ENCODE measurements around the gene RDH14.

Gene RDH14, protein sequence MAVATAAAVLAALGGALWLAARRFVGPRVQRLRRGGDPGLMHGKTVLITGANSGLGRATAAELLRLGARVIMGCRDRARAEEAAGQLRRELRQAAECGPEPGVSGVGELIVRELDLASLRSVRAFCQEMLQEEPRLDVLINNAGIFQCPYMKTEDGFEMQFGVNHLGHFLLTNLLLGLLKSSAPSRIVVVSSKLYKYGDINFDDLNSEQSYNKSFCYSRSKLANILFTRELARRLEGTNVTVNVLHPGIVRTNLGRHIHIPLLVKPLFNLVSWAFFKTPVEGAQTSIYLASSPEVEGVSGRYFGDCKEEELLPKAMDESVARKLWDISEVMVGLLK

DNA sequence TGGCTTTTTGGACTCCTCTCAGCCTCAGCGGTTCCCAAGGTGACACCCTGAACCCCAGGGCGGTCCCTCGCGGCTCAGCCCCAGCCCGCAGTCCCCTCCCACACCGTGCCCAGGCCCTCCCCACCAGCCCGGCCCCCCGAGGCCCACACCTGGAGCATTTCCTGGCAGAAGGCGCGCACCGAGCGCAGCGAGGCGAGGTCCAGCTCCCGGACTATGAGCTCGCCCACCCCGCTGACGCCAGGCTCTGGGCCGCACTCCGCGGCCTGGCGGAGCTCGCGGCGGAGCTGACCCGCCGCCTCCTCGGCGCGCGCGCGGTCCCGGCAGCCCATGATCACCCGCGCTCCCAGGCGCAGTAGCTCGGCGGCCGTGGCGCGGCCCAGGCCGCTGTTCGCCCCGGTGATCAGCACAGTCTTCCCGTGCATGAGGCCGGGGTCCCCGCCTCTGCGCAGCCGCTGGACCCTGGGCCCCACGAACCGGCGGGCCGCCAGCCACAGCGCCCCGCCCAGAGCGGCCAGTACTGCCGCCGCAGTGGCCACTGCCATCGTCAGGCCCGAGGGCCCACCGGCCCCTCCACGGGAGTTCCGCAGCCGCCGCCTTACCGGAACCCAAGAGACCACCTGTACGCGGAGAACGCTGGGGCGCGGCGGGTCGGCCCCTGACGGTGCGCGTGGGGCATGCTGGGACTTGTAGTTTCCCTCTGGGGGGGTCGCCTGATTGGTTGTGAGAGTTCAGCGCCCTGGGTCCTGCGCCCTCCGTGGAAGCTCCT, at the start of gene RDH14:
Gene RDH14, minus strand, starts transcription at position 623 of the 766 bp plus-strand sequence. Its CDS starts 81 bp downstream, at position 542.
- TF ChIP-seq, protein P1, sequence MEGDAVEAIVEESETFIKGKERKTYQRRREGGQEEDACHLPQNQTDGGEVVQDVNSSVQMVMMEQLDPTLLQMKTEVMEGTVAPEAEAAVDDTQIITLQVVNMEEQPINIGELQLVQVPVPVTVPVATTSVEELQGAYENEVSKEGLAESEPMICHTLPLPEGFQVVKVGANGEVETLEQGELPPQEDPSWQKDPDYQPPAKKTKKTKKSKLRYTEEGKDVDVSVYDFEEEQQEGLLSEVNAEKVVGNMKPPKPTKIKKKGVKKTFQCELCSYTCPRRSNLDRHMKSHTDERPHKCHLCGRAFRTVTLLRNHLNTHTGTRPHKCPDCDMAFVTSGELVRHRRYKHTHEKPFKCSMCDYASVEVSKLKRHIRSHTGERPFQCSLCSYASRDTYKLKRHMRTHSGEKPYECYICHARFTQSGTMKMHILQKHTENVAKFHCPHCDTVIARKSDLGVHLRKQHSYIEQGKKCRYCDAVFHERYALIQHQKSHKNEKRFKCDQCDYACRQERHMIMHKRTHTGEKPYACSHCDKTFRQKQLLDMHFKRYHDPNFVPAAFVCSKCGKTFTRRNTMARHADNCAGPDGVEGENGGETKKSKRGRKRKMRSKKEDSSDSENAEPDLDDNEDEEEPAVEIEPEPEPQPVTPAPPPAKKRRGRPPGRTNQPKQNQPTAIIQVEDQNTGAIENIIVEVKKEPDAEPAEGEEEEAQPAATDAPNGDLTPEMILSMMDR (IDR thresholded peaks at IDR 0.05; ENCODE audit: low read depth, low read length) = no peak
- peak within 1 kb of the TSS; percentile 87 for H3K4me3 ChIP-seq (ENCODE audit: low read depth, low read length)

DNA sequence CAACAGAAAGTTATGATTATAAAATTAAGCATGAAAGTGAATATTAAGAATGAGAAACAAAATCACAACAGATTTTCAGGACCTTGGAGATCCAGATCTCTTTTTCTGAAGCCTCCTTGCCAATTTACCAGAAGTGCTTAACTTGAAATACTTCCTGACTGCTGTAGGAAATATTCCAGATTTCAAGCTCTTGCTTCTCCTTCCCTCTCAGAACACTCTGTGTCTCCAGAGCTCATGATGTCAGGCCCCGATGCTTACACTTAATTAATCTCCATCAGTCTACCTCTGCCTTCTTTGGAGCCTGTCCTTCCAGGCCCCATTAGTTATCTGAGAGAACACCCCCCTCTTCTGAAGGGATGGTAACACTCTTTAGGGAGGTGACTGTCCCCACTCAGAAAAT, 49.6 kb upstream of the RDH14 start:
- H3K4me3 ChIP-seq (ENCODE audit: low read depth, low read length) = no peak overlapping the region
- TF ChIP-seq, protein P1 (IDR thresholded peaks at IDR 0.05; ENCODE audit: low read depth, low read length) = no peak

DNA sequence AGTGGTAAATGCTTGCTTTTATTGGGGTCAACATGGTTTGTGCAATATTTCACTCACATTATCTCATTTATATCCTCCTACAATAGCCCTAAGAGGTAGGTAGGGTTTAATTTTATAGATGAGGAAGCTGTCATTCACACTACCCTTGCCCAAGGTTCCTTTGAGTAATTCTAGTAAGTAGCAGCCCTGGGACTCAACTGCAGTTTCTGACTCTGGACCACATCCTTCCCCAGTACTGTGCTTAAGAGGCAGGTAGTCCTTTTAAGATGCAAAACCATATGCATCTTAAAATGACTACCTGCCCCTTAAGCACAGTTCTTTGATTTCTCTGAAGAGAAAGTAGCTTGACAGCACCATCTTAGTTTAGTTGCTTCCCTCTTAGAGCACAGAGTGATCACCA, 44.7 kb upstream of the RDH14 start:
- H3K4me3 ChIP-seq (ENCODE audit: low read depth, low read length) = no peak overlapping the region
- TF ChIP-seq, protein P1 (IDR thresholded peaks at IDR 0.05; ENCODE audit: low read depth, low read length) = no peak

DNA sequence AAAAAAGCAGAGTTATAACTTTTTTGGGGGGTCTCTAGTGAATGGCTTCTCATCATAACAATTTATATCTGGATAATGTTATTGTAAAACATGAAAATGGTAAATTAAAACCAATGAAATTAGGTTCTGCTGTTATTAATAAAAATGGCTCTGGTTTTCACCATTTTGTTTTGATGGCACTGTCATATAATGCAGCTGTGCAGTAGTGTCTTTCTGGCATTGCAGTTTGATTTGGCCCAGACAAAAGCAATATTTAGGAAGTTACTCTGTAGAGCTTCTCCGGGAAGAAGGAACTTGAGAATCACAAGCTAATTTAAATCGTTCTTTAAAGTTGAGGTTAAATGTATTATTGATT, 44.1 kb upstream of the RDH14 start:
- H3K4me3 ChIP-seq (ENCODE audit: low read depth, low read length) = no peak overlapping the region
- TF ChIP-seq, protein P1 (IDR thresholded peaks at IDR 0.05; ENCODE audit: low read depth, low read length) = no peak

DNA sequence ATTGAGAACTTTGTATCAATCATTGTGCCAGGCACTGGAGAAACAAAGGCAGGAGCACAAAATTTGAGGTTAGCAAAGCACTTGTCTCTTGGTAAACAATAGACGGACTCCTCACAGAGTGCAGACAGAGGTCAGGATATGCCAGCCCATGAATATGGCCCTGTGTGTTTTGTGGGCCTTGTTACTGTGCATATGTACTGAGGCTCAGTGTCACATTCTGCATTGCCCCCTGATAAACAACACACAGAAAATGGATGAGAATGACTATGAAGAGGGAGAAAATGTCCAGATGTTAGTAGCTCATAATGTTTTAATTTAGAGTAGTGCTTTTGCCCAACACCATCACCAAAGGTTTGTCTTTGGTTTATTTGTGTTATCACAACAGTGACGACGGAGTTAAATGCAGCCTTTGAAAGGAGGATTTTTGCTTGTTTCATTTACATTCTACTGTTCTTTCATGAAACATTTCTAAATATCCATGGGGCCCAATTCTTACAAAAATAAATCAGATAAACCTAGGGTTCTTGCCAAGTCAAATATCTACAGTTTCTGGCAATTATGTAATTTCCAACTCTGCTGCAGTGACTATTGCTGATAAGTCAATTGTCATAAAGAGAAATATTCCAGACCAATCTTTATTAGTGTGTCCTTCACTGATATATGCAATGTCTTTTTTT, 43.5 kb upstream of the RDH14 start:
- TF ChIP-seq, protein P1 (IDR thresholded peaks at IDR 0.05; ENCODE audit: low read depth, low read length) = no peak
- no peak overlapping the region for H3K4me3 ChIP-seq (ENCODE audit: low read depth, low read length)

DNA sequence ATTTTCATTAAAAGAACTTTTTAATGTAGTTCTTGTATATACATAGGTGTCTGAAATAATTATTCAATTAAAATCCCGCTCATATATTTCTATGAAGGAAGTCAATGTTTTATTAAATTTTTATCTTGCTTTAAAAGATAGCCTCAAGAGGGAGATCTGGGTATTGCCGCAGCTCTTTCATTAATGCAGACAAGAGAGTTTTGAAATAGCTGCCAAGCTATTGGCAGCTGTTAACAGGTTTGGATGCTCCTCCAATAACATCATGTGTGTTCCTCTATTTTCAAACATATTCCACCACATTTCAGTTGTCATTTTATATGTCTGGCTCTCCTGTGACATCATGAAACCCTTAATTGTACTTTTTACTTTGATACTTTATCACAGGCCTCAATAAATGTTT, 41.8 kb upstream of the RDH14 start:
- TF ChIP-seq, protein P1 (IDR thresholded peaks at IDR 0.05; ENCODE audit: low read depth, low read length) = no peak

DNA sequence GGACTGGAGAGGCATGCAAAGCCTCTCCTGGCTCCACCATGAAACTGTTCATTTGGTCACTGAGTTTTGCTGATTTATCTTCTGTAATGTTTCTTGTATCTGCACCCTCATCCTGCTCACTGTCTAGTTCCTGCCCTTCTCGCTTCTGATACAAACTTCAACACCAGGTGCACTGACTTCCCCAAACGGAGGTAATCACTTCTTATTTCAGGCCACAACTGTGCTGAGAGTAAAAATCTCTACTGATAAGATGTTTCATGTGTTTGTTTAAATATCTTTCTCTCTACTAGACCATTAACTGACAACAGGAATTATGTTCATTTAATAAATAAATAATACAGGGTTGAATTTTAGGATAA, 39.8 kb upstream of the RDH14 start:
- TF ChIP-seq, protein P1 (IDR thresholded peaks at IDR 0.05; ENCODE audit: low read depth, low read length) = no peak
- H3K4me3 ChIP-seq (ENCODE audit: low read depth, low read length) = no peak overlapping the region

More for the DNA sequence above, 41.8 kb upstream of the RDH14 start:
- H3K4me3 ChIP-seq (ENCODE audit: low read depth, low read length) = no peak overlapping the region
